Muscle of back (tissue), 11 donors: ENCODE data around the gene PKN1. TPM values are rescaled to one million over a fixed set of nuclear protein-coding genes. Genes with fewer than 3 reads are reported as not detected.
"Not testable (repeated sequence)": the region's sequence is repeated elsewhere in the genome, so short reads cannot be mapped to it uniquely, and the experiment has no call there.

Experiments
- DNase-seq, 3 donors: peaks; one replicate each; pipeline versions ENCODE4 v3.0.0 to v3.0.0-alpha.2; 2013
- polyA plus RNA-seq, 10 donors: library from polyadenylated mRNA; unstranded; fragments of 120-200 nt; gene quantifications; one replicate each; pipeline ENCODE4 v1.2.1, GENCODE V29; 2013; ENCODE audit not compliant: insufficient read length in 10 of 10

Gene PKN1
- polyA plus RNA-seq, 10 donors, result 50.7 to 78.8 (median 61.3) TPM

DNA sequence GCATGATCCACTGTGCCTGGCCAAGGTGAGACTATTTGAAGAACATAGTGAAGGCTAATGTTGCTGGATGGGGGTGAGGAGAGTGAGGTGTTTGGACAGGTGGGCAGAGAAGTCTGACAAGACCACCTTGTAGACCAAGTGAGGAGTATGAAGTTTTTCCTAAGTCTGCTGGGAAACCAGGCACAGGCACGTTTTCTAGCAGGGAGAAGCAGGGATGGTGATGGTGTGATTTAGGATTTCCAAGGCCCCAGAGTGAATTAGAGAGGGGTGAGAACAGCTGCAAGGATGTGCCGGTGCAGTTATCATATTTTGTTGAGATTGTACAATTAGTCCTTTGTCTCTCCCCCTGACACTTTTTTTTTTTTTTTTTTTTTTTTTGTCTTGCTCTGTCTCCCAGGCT is 5.6 kb upstream of the PKN1 start:
- no peak for DNase-seq

DNA sequence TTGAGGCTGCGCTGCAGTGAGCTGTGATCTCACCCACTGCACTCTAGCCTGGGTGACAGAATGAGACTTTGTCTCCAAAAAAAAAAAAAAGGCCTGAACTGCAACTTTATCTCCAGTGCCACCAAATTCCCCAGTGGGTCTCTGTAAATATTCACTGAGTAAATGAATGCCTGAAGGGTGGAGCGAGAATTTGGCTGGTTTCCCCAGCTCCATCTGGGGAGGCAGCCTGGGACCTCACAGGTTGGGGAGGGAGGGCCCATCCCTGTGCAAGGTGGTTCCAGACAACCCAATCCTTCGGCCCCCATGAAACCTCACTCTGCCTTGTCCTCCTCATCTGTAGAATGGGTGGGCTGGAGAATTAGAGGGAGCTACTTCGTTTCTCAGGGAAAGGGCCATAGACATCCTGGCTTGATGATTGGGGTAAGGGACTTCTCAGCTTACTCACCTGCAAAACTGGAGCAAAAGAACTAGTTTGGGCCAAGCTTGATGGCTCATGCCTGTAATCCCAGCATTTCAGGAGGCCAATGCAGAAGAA is 4.2 kb upstream of the PKN1 start:
- DNase-seq, result no peak

GRCh38 chr19:14430712-14431111 is 2.4 kb upstream of the PKN1 start:
- DNase-seq, result no peak

GRCh38 chr19:14433554-14434501 is 722 bp downstream of the PKN1 start:
- DNase-seq, result peak in 1 of 3 donors; percentile 58

DNA sequence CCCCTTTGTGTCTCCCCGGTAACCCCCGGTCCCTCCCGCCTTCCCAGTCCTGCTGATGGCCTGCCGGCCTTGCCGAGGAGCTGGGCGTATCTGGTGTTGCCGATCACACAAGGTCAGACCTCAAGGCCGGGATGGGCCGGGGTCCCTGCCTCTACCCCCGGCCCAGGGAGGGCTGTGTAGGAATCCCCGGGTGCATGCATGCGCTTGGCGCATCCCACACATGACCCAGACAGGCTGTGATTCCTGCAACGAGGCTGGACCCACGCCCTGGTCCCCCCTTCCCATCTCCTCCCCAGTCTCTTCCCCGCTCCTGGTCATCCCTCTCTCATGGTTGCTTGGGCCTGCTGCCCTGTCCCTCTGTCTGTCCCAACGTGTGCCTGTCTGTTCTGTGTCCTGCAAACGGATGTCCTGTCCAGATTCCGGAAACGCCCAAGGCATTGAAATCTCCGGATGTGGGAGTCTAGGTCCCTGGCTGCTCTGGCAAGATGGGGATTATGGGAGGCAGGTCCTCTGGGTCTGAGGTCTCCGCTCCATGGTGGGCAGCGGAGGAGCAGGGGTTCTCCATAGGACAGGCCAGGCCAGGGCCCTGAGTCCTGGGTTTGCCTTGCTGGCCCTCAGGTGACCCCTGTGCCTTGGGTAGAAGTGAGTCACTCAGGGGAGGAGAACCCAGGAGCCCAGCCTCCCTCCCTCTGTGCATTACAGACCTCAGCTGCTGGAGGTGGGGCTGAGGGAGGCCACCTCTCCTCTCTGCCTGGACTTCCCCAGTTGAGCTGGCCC is 1.6 kb downstream of the PKN1 start:
- peak in 1 of 3 donors; percentile 49 for DNase-seq

DNA sequence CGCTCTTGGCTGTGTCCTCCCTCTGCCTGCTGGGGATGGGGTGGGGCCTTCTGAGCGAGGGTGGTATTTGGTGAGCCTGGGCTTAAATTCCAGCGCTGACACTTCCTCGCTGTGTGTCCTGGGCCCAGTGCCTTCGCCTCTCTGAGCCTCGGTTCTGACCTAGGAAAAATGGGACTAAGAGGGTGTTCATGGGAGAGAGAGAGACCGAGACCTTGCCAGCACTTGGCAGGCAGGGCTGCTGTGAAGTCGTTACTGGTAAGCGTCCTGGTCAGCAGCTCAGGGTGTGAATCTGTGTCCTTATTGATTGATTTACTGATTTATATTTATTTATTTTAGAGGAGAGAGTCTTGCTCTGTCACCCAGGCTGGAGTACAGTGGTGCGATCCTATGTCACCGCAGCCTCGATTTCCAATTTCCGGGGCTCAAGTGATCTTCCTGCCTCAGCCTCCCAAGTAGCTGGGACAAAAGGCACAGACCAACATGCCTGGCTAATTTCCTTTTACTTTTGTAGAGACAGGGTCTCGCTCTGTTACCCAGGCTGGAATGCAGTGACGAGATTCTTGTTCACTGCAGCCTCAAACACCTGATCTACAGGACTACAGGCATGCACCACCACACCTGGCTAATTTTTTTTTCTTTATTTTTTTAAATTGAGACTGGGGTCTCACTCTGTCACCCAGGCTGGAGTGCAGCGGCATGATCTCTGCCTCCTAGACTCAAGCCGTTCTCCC is 2.4 kb downstream of the PKN1 start:
- no peak for DNase-seq

DNA sequence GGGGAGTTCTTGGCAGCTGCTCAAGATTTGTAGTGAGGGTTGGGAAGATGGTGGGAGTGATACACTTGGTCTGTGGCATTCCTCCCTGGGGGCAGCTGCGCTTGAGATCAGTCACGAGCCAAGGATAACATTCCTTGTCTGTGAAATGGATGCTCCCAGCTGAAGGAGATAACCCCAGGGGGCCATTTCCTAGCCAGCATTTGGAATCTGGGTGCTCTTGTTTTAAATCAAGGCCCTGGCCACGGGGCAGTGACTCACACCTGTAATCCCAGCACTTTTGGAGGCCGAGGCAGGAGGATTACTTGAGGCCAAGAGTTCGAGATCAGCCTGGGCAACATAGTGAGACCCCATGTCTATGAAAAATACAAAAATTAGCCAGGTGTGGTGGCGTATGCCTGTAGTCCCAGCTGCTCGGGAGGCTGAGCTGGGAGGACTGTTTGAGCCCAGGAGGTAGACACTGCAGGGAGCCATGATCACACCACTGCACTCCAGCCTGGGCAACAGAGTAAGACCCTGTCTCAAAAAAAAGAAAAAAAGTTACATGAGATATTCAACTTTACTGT is 4.6 kb downstream of the PKN1 start:
- DNase-seq, result no peak

DNA sequence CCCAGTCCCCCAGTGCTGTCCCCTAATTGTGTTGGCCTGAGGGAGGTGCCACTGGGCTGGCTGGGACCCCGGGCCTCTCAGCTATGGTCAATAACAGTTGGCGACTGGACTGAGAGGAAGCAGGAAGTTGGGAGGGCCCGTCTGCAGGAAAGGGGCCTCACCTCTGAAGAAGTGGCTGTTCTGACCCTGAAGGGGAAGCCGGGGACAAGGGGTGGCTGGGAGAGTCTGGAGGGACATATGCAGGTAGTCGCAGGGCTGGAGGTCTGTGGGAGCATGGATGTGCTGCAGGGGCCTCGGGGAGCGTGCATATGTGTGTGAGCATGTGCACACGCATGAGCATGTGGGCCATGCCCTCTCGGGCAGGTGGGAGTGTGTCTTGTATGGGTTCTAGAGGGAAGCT is 5.9 kb downstream of the PKN1 start:
- DNase-seq, result no peak

- DNase-seq, result peak in 2 of 3 donors; percentile 30 to 68
Observed at GRCh38 chr19:14440049-14440448, 6.9 kb downstream of the PKN1 start.

- DNase-seq, result peak in 2 of 3 donors; percentile 32 to 81
Observed at GRCh38 chr19:14441041-14441938, 8.2 kb downstream of the PKN1 start.

DNA sequence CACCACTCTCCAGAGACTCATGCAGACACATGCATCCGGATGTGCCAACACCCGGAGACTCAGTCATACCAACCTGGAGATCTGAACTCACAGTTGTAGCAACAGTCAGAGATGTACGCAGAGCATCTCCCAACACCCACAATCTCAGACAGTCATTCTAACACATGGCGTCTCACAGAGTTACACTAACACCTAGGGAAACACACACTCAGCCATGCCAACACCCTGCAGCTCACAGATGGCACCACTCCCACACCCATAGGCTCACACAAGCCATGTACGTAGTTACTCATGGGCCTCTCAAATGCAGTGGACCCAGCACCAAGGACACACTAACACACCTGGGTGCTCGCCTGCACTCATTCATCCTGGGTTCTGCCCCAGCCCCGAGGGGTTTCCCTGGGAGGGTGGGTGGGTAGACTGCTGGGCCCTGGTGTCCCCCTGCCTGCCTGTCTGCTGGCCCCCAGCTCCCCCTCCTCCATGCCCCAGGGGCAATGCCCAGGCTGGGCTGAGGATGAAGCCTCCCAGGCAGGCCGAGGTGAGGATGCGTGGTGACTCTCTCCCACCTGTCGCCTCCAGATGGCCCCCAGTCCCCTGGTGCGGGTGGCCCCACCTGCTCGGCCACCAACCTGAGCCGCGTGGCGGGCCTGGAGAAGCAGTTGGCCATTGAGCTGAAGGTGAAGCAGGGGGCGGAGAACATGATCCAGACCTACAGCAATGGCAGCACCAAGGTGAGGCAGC is 10.0 kb downstream of the PKN1 start:
- no peak for DNase-seq

- DNase-seq, result no peak
Observed at GRCh38 chr19:14443632-14444216, 10.6 kb downstream of the PKN1 start.

- DNase-seq, result no peak
Observed at GRCh38 chr19:14446336-14447036, 13.4 kb downstream of the PKN1 start.

DNA sequence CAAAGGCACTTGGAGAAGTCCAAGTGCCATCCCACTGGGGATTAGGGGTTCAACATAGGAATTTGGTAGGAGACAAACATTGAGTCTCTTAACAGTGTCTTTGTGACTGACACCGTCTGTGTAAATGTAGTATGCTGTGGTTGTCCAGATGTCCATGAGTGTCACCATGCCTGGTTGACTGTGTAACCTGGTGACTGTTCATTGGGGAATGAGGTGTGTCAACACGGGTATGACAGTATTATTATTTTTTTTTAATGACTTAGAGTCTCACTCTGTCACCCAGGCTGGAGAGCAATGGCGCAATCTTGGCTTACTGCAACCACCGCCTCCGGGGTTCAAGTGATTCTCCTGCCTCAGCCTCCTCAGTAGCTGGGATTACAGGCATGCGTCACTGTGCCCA is 16.2 kb downstream of the PKN1 start:
- DNase-seq, result no peak

- no peak for DNase-seq
Observed at GRCh38 chr19:14450168-14450874, 17.2 kb downstream of the PKN1 start.

GRCh38 chr19:14450876-14451275 is 17.8 kb downstream of the PKN1 start:
- no peak for DNase-seq

GRCh38 chr19:14452303-14452702 is 19.2 kb downstream of the PKN1 start:
- DNase-seq, result not testable (repeated sequence)

- no peak for DNase-seq
Observed at GRCh38 chr19:14459703-14460102, 26.6 kb downstream of the PKN1 start.
